ENCODE measurements around the gene EEF1AKMT1. TPM values are rescaled to one million over a fixed set of nuclear protein-coding genes. Genes with fewer than 3 reads are reported as not detected.

Gene EEF1AKMT1
- polyA plus RNA-seq, 1 experiment = 5.8 TPM

DNA sequence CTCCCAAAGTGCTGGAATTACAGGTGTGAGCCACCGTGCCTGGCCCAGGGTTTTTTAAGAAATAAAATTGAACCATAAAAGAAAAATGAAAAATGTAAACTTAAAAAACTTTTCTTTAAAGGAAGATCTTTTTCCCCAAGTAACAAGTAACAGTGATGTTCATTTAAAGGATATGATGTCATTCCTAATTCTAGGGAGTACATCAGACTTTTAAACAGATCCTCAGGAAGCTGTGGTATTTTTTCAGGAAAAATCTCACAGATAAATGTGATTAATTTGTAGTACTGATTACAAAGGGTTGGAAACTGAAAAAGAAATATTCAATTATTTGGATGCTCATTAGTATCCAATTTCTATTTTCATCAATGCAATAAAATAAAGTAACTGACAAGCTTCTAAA lies 14.6 kb upstream of the EEF1AKMT1 start:
- DNase-seq (ENCODE audit: low read depth) = no peak
- TF ChIP-seq, protein P1, sequence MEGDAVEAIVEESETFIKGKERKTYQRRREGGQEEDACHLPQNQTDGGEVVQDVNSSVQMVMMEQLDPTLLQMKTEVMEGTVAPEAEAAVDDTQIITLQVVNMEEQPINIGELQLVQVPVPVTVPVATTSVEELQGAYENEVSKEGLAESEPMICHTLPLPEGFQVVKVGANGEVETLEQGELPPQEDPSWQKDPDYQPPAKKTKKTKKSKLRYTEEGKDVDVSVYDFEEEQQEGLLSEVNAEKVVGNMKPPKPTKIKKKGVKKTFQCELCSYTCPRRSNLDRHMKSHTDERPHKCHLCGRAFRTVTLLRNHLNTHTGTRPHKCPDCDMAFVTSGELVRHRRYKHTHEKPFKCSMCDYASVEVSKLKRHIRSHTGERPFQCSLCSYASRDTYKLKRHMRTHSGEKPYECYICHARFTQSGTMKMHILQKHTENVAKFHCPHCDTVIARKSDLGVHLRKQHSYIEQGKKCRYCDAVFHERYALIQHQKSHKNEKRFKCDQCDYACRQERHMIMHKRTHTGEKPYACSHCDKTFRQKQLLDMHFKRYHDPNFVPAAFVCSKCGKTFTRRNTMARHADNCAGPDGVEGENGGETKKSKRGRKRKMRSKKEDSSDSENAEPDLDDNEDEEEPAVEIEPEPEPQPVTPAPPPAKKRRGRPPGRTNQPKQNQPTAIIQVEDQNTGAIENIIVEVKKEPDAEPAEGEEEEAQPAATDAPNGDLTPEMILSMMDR (IDR thresholded peaks at IDR 0.05; ENCODE audit: insufficient read depth, low read depth, low read length) = no peak
- Histone ChIP-seq H3K36me3 (ENCODE audit: control insufficient read depth, insufficient read depth, low read length) (peaks cover 4% of the 10 kb centered on the region; the same call in 1 of the 2 replicates), H3K4me3 (ENCODE audit: low read depth, low read length) (no peak overlapping the region), H3K27me3 (ENCODE audit: control insufficient read depth, insufficient read depth, low read length) (no peaks in the 10 kb centered on the region)
- ChIA-PET CTCF (no interaction called here), POLR2A (no interaction called here)

DNA sequence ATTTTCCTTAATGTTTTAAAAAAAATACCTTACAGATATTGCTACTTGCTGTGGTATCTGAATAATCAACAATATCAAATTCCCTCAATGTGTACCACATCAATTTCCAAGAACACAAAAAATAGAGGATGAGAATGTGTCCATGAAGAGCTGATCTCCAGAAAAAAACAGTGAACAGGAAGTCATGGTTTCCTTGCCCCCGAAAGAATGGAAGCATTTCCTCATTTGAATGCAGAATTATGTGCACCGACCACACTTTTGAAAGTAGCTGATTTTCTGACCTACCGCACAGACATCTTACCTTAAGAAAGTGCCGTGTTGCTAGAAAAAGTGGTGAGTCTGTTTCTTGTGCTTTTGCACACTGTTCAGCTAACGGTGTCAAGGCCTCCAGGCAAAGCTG lies 13.4 kb upstream of the EEF1AKMT1 start:
- no peak for DNase-seq (ENCODE audit: low read depth)
- peaks cover 4% of the 10 kb centered on the region; the same call in 1 of the 2 replicates for H3K36me3 ChIP-seq (ENCODE audit: control insufficient read depth, insufficient read depth, low read length)
- CTCF ChIA-PET = no interaction called here
- no peak overlapping the region for H3K4me3 ChIP-seq (ENCODE audit: low read depth, low read length)
- no peaks in the 10 kb centered on the region for H3K27me3 ChIP-seq (ENCODE audit: control insufficient read depth, insufficient read depth, low read length)
- POLR2A ChIA-PET = no interaction called here
- TF ChIP-seq, protein P1 (IDR thresholded peaks at IDR 0.05; ENCODE audit: insufficient read depth, low read depth, low read length) = no peak

GRCh38 chr13:20782116-20782708 lies 8.5 kb upstream of the EEF1AKMT1 start:
- H3K4me3 ChIP-seq (ENCODE audit: low read depth, low read length) = no peak overlapping the region
- H3K27me3 ChIP-seq (ENCODE audit: control insufficient read depth, insufficient read depth, low read length) = no peaks in the 10 kb centered on the region
- TF ChIP-seq, protein P1 (IDR thresholded peaks at IDR 0.05; ENCODE audit: insufficient read depth, low read depth, low read length) = no peak
- no peak for DNase-seq (ENCODE audit: low read depth)
- peaks cover 2% of the 10 kb centered on the region; the same call in 1 of the 2 replicates for H3K36me3 ChIP-seq (ENCODE audit: control insufficient read depth, insufficient read depth, low read length)
- POLR2A ChIA-PET = interaction anchor here (0.6 kb wide), 1 partner anchor 9 kb away, joined by 3 read pairs; no protein-coding TSS in a partner anchor
- CTCF ChIA-PET = no interaction called here

DNA sequence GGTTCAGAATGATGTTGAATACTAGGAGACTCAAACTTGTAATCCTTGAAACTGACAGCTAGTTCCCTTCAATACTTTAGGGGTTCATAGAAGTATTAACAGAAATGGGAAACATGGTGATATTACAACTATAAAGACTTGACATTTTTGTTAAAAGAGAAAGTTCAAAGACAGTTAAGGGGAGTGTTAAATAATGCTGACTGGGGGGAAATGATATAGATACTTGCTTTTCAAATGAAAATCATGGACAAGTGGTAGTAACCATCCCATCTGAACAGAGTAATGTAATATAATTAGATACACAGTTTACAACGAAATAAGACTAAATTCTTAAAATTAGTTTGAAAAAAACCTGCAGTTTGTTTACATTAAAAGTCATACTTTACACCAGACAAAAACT lies 6.6 kb upstream of the EEF1AKMT1 start:
- TF ChIP-seq, protein P1 (IDR thresholded peaks at IDR 0.05; ENCODE audit: insufficient read depth, low read depth, low read length) = no peak
- ChIA-PET CTCF (interaction anchor here (1.0 kb wide), 1 partner anchor 49 kb away, joined by 3 read pairs; no protein-coding TSS in a partner anchor), POLR2A (no interaction called here)
- Histone ChIP-seq H3K36me3 (ENCODE audit: control insufficient read depth, insufficient read depth, low read length) (peaks cover 2% of the 10 kb centered on the region; the same call in 1 of the 2 replicates), H3K4me3 (ENCODE audit: low read depth, low read length) (no peak overlapping the region), H3K27me3 (ENCODE audit: control insufficient read depth, insufficient read depth, low read length) (no peaks in the 10 kb centered on the region)
- no peak for DNase-seq (ENCODE audit: low read depth)

GRCh38 chr13:20779405-20779804 lies 5.6 kb upstream of the EEF1AKMT1 start:
- ChIA-PET POLR2A (no interaction called here), CTCF (interaction anchor here (1.0 kb wide), 1 partner anchor 50 kb away, joined by 3 read pairs; no protein-coding TSS in a partner anchor)
- Histone ChIP-seq H3K4me3 (ENCODE audit: low read depth, low read length) (no peak overlapping the region), H3K36me3 (ENCODE audit: control insufficient read depth, insufficient read depth, low read length) (no peaks in the 10 kb centered on the region), H3K27me3 (ENCODE audit: control insufficient read depth, insufficient read depth, low read length) (no peaks in the 10 kb centered on the region)
- DNase-seq (ENCODE audit: low read depth) = no peak
- TF ChIP-seq, protein P1 (IDR thresholded peaks at IDR 0.05; ENCODE audit: insufficient read depth, low read depth, low read length) = no peak

All from BJ (cell line).